ENCODE measurements around the gene SPATC1L.
A peak's percentile ranks its signal among the peaks of the same experiment; 100 is the strongest.
"Not testable (repeated sequence)": the region's sequence is repeated elsewhere in the genome, so short reads cannot be mapped to it uniquely, and the experiment has no call there.

SPATC1L gene

GRCh38 chr21:46183910-46184624, at the start of gene SPATC1L:
TSS of gene SPATC1L (minus strand) at chr21:46184459. CDS start at chr21:46182816, 1,643 bp downstream.
- peak; percentile 42 for DNase-seq

- no peak for DNase-seq
These were observed 45.6 kb upstream of the SPATC1L start for GRCh38 chr21:46229923-46230260.

GRCh38 chr21:46229133-46229922, 45.1 kb upstream of the SPATC1L start:
- no peak for DNase-seq

GRCh38 chr21:46228345-46229051, 44.2 kb upstream of the SPATC1L start, which contains the start of gene LSS:
TSS of gene LSS (minus strand) at chr21:46228774. CDS start at chr21:46228745, 29 bp downstream.
- DNase-seq = peak; percentile 96

GRCh38 chr21:46227811-46228344, 43.6 kb upstream of the SPATC1L start:
- DNase-seq = no peak

- DNase-seq = no peak
These were observed 42.8 kb upstream of the SPATC1L start for GRCh38 chr21:46226920-46227599.

- DNase-seq = no peak
These were observed 41.9 kb upstream of the SPATC1L start for GRCh38 chr21:46226146-46226545.

- DNase-seq = not testable (repeated sequence)
These were observed 39.4 kb upstream of the SPATC1L start for GRCh38 chr21:46223661-46224060.

GRCh38 chr21:46223217-46223616, 39.0 kb upstream of the SPATC1L start:
- DNase-seq = no peak

GRCh38 chr21:46222436-46223116, 38.3 kb upstream of the SPATC1L start:
- DNase-seq = no peak

GRCh38 chr21:46221664-46222435, 37.6 kb upstream of the SPATC1L start:
- DNase-seq = no peak

GRCh38 chr21:46220847-46221246, 36.6 kb upstream of the SPATC1L start:
- DNase-seq = no peak

GRCh38 chr21:46220275-46220810, 36.1 kb upstream of the SPATC1L start:
- no peak for DNase-seq

- no peak for DNase-seq
These were observed 35.5 kb upstream of the SPATC1L start for GRCh38 chr21:46219591-46220239.

- no peak for DNase-seq
These were observed 34.8 kb upstream of the SPATC1L start for GRCh38 chr21:46218906-46219590.

- DNase-seq = no peak
These were observed 33.4 kb upstream of the SPATC1L start for GRCh38 chr21:46217511-46218196.

GRCh38 chr21:46216132-46216747, 32.0 kb upstream of the SPATC1L start:
- DNase-seq = no peak

- no peak for DNase-seq
These were observed 31.3 kb upstream of the SPATC1L start for GRCh38 chr21:46215436-46216131.
